K562 (cell line): ENCODE results near the gene GNAZ. TPM values are rescaled to one million over a fixed set of nuclear protein-coding genes. Genes with fewer than 3 reads are reported as not detected.

ENCODE experiments used
- BRD9 ChIP-seq: fragments of 450-650 bp; IDR thresholded peaks from 2 replicates; pipeline ENCODE4 v1.6.1; 2018; ENCODE audit warnings: low read depth; ENCODE audit not compliant: partially characterized antibody
- E2F4 ChIP-seq: sonication (generic); formaldehyde crosslinking; IDR thresholded peaks from 2 replicates; pipeline ENCODE4 v1.8.0; 2022; ENCODE audit warnings: mild to moderate bottlenecking, low read depth, missing genetic modification reagents
- ETV1 ChIP-seq: fragments of 450-650 bp; conservative IDR thresholded peaks from 2 replicates; pipeline ENCODE4 v1.6.1; 2016; ENCODE audit warnings: missing genetic modification characterization, control low read depth, low read depth, missing compliant biosample characterization
- MITF ChIP-seq: IDR thresholded peaks from 2 replicates; pipeline ENCODE4 v1.6.1; 2014; ENCODE audit warnings: antibody characterized with exemption
- PTTG1 ChIP-seq: fragments of 450-650 bp; IDR thresholded peaks from 2 replicates; pipeline ENCODE4 v1.6.1; 2016; ENCODE audit warnings: low read depth, mild to moderate bottlenecking, missing genetic modification characterization, missing compliant biosample characterization
- STAT6 ChIP-seq: sonication (generic); formaldehyde crosslinking; IDR thresholded peaks from 2 replicates; pipeline ENCODE4 v1.8.1; 2023; ENCODE audit warnings: mild to moderate bottlenecking, missing genetic modification reagents
- TARDBP ChIP-seq: fragments of 450-650 bp; IDR thresholded peaks from 2 replicates; pipeline ENCODE4 v1.6.1; 2016
- USF2 ChIP-seq: sonication (generic); formaldehyde crosslinking; IDR thresholded peaks from 2 replicates; pipeline ENCODE4 v1.5.0; 2020; ENCODE audit warnings: missing genetic modification reagents
- ZBTB8A ChIP-seq: fragments of 450-650 bp; IDR thresholded peaks from 2 replicates; pipeline ENCODE4 v1.6.1; 2018; ENCODE audit warnings: mild to moderate bottlenecking, moderate library complexity; ENCODE audit not compliant: partially characterized antibody
- ZNF318 ChIP-seq, 2 experiments: fragments of 450-650 bp; IDR thresholded peaks; 2 replicates each; pipeline ENCODE4 v1.6.1; 2016; ENCODE audit warnings: mild to moderate bottlenecking in 2 of 2, borderline replicate concordance in 1 of 2, low read depth in 1 of 2, moderate library complexity in 1 of 2
- polyA plus RNA-seq, 8 experiments: library from polyadenylated mRNA; depleted of rRNA in 4 of 8; stranded (reverse) in 5 of 8; unstranded in 3 of 8; fragments of >200 nt; fragmentation: Nextera tagmentation in 2 of 8; fragmentation: Illumina TruSeq in 1 of 8; extraction: Ambion mirVana in 2 of 8; extraction: Trizol in 1 of 8; gene quantifications; 2 replicates each; pipeline versions ENCODE4 v1.2.1 to v1.2.3, GENCODE V29; 2011 to 2014; ENCODE audit warnings: inconsistent platforms in 1 of 8, missing spikeins in 1 of 8
- total RNA-seq, 7 experiments: library from RNA; depleted of rRNA in 6 of 7; stranded (reverse); fragments of >200 nt in 6 of 7; fragmentation: Illumina TruSeq in 2 of 7; extraction: Trizol in 2 of 7; gene quantifications; 2 replicates each; pipeline versions ENCODE4 v1.2.1 to v1.2.3, GENCODE V29; 2011 to 2021; ENCODE audit warnings: low replicate concordance in 1 of 7

The GNAZ gene
- total and polyA plus RNA-seq, 9 of the 15 experiments (the other 6 are each of a cell fraction or from before 2014, with no cell fraction given) = 0.04 to 0.22 (median 0.13) TPM; not detected in 3

- TF ChIP-seq USF2 (CRISPR knock-in tag) (peak; percentile 21; the same call in 1 of the 2 replicates), E2F4 (no peak), ETV1 (no peak), MITF (no peak), BRD9 (no peak), STAT6 (CRISPR knock-in tag) (no peak), PTTG1 (tag) (no peak), ZBTB8A (no peak), ZNF318 (IDR thresholded peaks at IDR 0.05; ENCODE audit: borderline replicate concordance in 1 of 2, low read depth in 1 of 2) (no peak), TARDBP (no peak)
Observed at GRCh38 chr22:23098718-23099530, 28.6 kb downstream of the GNAZ start (continued).
